NCI-H2107 (cell line): Measurements from ENCODE around the gene GEMIN2.
"Not testable (repeated sequence)": the region's sequence is repeated elsewhere in the genome, so short reads cannot be mapped to it uniquely, and the experiment has no call there.

Source experiments
- DNase-seq: peaks from one replicate; lab custom pipeline; 2025; lab: John Stamatoyannopoulos, UW

Gene GEMIN2

DNA sequence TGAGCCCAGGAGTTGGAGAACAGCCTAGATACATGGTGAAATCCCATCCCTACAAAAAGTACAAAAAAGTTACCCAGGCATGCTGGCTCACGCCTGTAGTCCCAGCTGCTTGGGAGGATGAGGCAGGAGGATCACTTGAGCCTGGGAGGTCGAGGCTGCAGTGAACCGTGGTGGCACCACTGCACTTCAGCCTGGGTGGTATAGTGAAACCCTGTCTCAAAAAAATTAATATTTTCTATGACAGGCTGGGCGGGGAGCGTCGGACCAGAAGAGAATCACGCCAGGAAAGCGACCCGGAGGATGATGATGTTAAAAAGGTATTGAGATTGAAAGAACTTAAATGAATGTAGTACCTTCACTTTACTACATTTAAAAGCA, 63.0 kb downstream of the GEMIN2 start:
- no peak for DNase-seq

DNA sequence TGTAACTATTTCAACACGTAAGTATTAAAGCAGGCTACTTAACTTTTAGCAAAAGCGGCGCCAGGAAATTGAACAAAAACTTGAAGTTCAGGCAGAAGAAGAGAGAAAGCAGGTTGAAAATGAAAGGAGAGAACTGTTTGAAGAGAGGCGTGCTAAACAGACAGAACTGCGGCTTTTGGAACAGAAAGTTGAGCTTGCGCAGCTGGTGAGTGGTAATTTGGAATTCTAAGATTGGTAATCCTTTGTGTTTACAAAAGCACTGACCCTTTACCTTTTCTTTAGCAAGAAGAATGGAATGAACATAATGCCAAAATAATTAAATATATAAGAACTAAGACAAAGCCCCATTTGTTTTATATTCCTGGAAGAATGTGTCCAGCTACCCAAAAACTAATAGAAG, 64.9 kb downstream of the GEMIN2 start:
- no peak for DNase-seq

DNA sequence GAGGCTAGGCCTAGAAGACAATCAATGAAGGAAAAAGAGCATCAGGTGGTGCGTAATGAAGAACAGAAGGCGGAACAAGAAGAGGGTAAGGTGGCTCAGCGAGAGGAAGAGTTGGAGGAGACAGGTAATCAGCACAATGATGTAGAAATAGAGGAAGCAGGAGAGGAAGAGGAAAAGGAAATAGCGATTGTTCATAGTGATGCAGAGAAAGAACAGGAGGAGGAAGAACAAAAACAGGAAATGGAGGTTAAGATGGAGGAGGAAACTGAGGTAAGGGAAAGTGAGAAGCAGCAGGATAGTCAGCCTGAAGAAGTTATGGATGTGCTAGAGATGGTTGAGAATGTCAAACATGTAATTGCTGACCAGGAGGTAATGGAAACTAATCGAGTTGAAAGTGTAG, 66.4 kb downstream of the GEMIN2 start:
- DNase-seq, result no peak

DNA sequence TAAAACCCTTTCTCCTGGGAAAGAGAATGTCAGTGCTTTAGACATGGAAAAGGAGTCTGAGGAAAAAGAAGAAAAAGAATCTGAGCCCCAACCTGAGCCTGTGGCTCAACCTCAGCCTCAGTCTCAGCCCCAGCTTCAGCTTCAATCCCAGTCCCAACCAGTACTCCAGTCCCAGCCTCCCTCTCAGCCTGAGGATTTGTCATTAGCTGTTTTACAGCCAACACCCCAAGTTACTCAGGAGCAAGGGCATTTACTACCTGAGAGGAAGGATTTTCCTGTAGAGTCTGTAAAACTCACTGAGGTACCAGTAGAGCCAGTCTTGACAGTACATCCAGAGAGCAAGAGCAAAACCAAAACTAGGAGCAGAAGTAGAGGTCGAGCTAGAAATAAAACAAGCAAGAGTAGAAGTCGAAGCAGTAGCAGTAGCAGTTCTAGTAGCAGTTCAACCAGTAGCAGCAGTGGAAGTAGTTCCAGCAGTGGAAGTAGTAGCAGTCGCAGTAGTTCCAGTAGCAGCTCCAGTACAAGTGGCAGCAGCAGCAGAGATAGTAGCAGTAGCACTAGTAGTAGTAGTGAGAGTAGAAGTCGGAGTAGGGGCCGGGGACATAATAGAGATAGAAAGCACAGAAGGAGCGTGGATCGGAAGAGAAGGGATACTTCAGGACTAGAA, 67.0 kb downstream of the GEMIN2 start:
- no peak for DNase-seq

DNA sequence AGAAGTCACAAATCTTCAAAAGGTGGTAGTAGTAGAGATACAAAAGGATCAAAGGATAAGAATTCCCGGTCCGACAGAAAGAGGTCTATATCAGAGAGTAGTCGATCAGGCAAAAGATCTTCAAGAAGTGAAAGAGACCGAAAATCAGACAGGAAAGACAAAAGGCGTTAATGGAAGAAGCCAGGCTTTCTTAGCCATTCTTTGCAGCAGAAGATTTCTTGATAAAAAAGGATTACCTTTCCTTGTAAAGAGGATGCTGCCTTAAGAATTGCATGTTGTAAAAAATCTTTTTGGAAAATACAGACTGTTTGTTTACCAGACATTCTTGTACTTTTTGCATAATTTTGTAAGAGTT, 67.5 kb downstream of the GEMIN2 start:
- no peak for DNase-seq

DNA sequence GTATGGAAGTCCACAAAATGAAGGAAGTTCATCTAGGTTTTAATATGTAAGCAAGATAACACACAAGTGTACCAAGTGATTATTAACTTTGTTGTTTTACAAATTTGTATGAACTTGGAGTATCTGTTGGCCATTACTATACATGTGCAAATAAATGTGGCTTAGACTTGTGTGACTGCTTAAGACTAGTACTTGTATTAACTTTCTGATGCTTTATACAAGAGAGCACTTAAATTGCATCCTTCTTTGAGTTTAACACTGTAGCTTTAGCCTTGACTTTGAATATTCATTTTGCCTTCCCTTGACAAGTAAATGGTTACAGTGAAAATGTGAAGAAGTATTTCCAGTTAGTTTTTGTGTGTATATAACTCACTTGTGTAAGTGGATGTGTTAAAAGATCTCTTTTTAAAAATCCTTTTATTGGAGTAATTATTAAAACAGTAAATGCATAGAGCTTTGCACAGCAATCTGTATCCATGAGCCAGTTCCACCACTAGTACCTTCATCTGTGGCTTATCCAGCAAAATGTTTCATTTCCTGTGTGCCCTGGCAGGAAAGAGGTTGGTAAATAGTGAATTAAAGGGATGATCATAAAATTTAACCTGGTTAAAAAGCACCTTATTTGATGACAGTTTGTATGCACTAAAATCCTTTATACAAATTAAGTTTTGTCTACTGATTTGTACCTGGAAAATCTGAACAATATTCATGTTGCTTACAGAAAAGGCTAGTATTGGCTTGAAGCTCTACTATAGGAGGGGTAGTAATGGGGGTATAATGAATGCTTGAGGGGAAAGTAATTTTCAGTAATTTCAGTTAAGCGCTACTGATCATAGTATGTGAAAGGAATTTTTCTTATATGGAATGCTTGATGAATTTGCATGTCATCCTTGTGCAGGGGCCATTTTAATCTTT, 68.9 kb downstream of the GEMIN2 start:
- no peak for DNase-seq

DNA sequence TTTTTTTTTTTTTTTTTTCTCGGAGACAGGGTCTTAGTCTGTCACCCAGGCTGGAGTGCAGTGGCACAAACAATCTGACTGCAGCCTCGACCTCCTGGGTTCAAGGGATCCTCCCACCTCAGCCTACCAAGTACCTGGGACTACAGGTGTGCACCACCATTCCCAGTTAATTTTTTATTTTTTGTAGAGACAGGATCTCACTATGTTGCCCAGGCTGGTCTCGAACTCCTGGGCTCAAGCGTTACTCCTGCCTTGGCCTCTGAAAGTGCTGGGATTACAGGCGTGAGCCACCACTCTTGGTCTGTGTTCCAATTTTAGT, 69.5 kb downstream of the GEMIN2 start:
- DNase-seq, result not testable (repeated sequence)

DNA sequence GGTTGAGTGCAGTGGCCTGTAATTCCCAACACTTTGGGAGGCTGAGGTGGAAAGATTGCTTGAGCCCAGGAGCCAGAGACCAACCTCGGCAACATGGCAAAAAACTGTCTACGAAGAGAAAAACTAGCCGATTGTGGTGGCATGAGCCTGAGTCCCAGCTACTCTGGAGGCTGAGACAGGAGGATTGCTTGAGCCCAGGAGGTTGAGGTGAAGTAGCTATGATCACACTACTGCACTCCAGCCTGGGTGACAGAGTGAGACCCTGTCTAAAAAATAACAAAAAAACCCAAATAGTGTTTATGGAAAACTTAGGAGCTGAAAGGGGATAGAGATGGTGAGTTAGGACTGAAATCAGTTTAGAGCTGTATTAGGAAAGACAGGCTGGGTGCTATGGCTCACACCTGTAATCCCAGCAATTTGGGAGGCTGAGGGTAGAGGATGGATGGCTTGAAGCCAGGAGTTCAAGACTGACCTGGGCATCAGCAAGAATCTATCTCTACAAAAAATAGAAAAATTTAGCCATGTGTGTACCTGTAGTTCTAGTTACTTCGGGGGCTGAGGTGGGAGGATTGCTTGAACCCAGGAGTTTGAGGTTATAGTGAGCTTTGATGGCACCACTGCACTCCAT, 70.6 kb downstream of the GEMIN2 start:
- DNase-seq, result no peak

DNA sequence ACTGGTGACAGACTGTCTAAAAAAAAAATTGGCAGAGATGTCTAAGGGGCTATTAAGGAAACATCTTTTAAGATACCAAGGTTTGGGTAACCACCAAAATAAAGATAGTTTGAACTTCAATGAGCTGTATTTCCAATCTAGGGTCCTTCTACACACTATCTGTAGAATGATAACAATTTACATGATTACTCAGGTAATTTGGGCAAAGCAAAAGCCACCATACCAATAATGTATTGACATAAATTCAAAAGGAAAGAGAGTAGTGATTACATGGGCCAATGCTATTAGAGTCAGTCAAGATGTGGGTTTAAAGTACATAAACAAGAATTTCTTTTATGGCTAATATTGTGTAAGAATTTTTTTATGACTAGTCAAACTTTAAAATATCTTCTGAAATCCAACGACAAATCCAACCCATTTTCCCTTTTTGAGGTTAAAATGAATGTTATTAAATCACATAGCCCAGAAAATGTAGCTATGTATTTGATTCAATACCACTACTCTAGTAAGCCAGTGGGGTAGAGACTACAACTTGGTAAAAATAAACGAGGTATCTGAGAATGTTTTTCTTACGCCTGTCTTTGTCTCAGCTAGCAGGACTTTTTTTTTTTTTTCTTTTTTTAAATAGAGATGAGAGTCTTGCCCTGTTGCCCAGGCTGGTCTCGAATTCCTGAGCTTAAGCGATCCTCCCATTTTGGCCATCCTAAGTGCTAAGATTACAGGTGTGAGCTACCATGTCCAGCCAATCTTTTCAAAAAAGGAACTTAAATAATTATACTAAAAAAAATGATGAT, 71.3 kb downstream of the GEMIN2 start:
- no peak for DNase-seq
